Measurements from ENCODE around the gene FKBP10.

FKBP10 gene
- 0 to 0.44 (median 0.17) reads per million in 3 donors for total RNA-seq

- DNase-seq: no peak
These were observed at the start of gene FKBP10 for GRCh38 chr17:41812381-41813151. Gene FKBP10, plus strand, starts transcription at chr17:41813004. Its CDS starts 31 bp downstream, at chr17:41813035.

GRCh38 chr17:41763327-41763726 lies 49.5 kb upstream of the FKBP10 start:
- no peak for DNase-seq
- Histone ChIP-seq H3K4me3 (ENCODE audit: insufficient read depth, low read depth, low read length, poor library complexity, severe bottlenecking) (no peak overlapping the region), H3K27me3 (replicated peaks; ENCODE audit: control insufficient read depth, insufficient read depth, low read length, poor library complexity, severe bottlenecking) (no peaks in the 10 kb centered on the region), H3K9me3 (ENCODE audit: control insufficient read depth, low read length) (no peaks in the 10 kb centered on the region), H3K4me1 (ENCODE audit: control insufficient read depth, insufficient read depth, low read length, poor library complexity, severe bottlenecking) (no peaks in the 10 kb centered on the region), H3K36me3 (ENCODE audit: control insufficient read depth, insufficient read depth, low read length) (no peaks in the 10 kb centered on the region), H3K27ac (ENCODE audit: insufficient read depth, low read length, poor library complexity, severe bottlenecking) (no peak overlapping the region)

More at GRCh38 chr17:41812381-41813151, at the start of gene FKBP10:
- H3K36me3 ChIP-seq (ENCODE audit: control insufficient read depth, insufficient read depth, low read length): no peaks in the 10 kb centered on the region
- H3K4me3 ChIP-seq (ENCODE audit: insufficient read depth, low read depth, low read length, poor library complexity, severe bottlenecking): peak within 1 kb of the TSS; percentile 68
- peaks cover 24% of the 10 kb centered on the region for H3K4me1 ChIP-seq (ENCODE audit: control insufficient read depth, insufficient read depth, low read length, poor library complexity, severe bottlenecking)
- no peaks in the 10 kb centered on the region for H3K27me3 ChIP-seq (replicated peaks; ENCODE audit: control insufficient read depth, insufficient read depth, low read length, poor library complexity, severe bottlenecking)
- no peaks in the 10 kb centered on the region for H3K9me3 ChIP-seq (ENCODE audit: control insufficient read depth, low read length)
- peak within 1 kb of the TSS; percentile 42 for H3K27ac ChIP-seq (ENCODE audit: insufficient read depth, low read length, poor library complexity, severe bottlenecking)

- H3K9me3 ChIP-seq (ENCODE audit: control insufficient read depth, low read length): no peaks in the 10 kb centered on the region
- no peak overlapping the region for H3K4me3 ChIP-seq (ENCODE audit: insufficient read depth, low read depth, low read length, poor library complexity, severe bottlenecking)
- no peaks in the 10 kb centered on the region for H3K36me3 ChIP-seq (ENCODE audit: control insufficient read depth, insufficient read depth, low read length)
- no peaks in the 10 kb centered on the region for H3K4me1 ChIP-seq (ENCODE audit: control insufficient read depth, insufficient read depth, low read length, poor library complexity, severe bottlenecking)
- H3K27me3 ChIP-seq (replicated peaks; ENCODE audit: control insufficient read depth, insufficient read depth, low read length, poor library complexity, severe bottlenecking): no peaks in the 10 kb centered on the region
- no peak for DNase-seq
- no peak overlapping the region for H3K27ac ChIP-seq (ENCODE audit: insufficient read depth, low read length, poor library complexity, severe bottlenecking)
These were observed 46.7 kb upstream of the FKBP10 start for GRCh38 chr17:41766135-41766534.

- Histone ChIP-seq H3K4me1 (ENCODE audit: control insufficient read depth, insufficient read depth, low read length, poor library complexity, severe bottlenecking) (no peaks in the 10 kb centered on the region), H3K27ac (ENCODE audit: insufficient read depth, low read length, poor library complexity, severe bottlenecking) (no peak overlapping the region), H3K36me3 (ENCODE audit: control insufficient read depth, insufficient read depth, low read length) (no peaks in the 10 kb centered on the region), H3K27me3 (replicated peaks; ENCODE audit: control insufficient read depth, insufficient read depth, low read length, poor library complexity, severe bottlenecking) (no peaks in the 10 kb centered on the region), H3K9me3 (ENCODE audit: control insufficient read depth, low read length) (no peaks in the 10 kb centered on the region), H3K4me3 (ENCODE audit: insufficient read depth, low read depth, low read length, poor library complexity, severe bottlenecking) (no peak overlapping the region)
- no peak for DNase-seq
These were observed 45.3 kb upstream of the FKBP10 start for GRCh38 chr17:41767324-41768042.

GRCh38 chr17:41768682-41769288 lies 44.0 kb upstream of the FKBP10 start:
- Histone ChIP-seq H3K4me3 (ENCODE audit: insufficient read depth, low read depth, low read length, poor library complexity, severe bottlenecking) (no peak overlapping the region), H3K27me3 (replicated peaks; ENCODE audit: control insufficient read depth, insufficient read depth, low read length, poor library complexity, severe bottlenecking) (no peaks in the 10 kb centered on the region), H3K27ac (ENCODE audit: insufficient read depth, low read length, poor library complexity, severe bottlenecking) (no peak overlapping the region), H3K4me1 (ENCODE audit: control insufficient read depth, insufficient read depth, low read length, poor library complexity, severe bottlenecking) (no peaks in the 10 kb centered on the region), H3K9me3 (ENCODE audit: control insufficient read depth, low read length) (no peaks in the 10 kb centered on the region), H3K36me3 (ENCODE audit: control insufficient read depth, insufficient read depth, low read length) (no peaks in the 10 kb centered on the region)
- DNase-seq: no peak

GRCh38 chr17:41769346-41769862 lies 43.4 kb upstream of the FKBP10 start:
- Histone ChIP-seq H3K27ac (ENCODE audit: insufficient read depth, low read length, poor library complexity, severe bottlenecking) (no peak overlapping the region), H3K4me3 (ENCODE audit: insufficient read depth, low read depth, low read length, poor library complexity, severe bottlenecking) (no peak overlapping the region), H3K27me3 (replicated peaks; ENCODE audit: control insufficient read depth, insufficient read depth, low read length, poor library complexity, severe bottlenecking) (no peaks in the 10 kb centered on the region), H3K9me3 (ENCODE audit: control insufficient read depth, low read length) (no peaks in the 10 kb centered on the region), H3K36me3 (ENCODE audit: control insufficient read depth, insufficient read depth, low read length) (no peaks in the 10 kb centered on the region), H3K4me1 (ENCODE audit: control insufficient read depth, insufficient read depth, low read length, poor library complexity, severe bottlenecking) (no peaks in the 10 kb centered on the region)
- DNase-seq: no peak

- no peak overlapping the region for H3K27ac ChIP-seq (ENCODE audit: insufficient read depth, low read length, poor library complexity, severe bottlenecking)
- no peaks in the 10 kb centered on the region for H3K36me3 ChIP-seq (ENCODE audit: control insufficient read depth, insufficient read depth, low read length)
- H3K27me3 ChIP-seq (replicated peaks; ENCODE audit: control insufficient read depth, insufficient read depth, low read length, poor library complexity, severe bottlenecking): no peaks in the 10 kb centered on the region
- H3K4me3 ChIP-seq (ENCODE audit: insufficient read depth, low read depth, low read length, poor library complexity, severe bottlenecking): no peak overlapping the region
- DNase-seq: no peak
- H3K4me1 ChIP-seq (ENCODE audit: control insufficient read depth, insufficient read depth, low read length, poor library complexity, severe bottlenecking): no peaks in the 10 kb centered on the region
- H3K9me3 ChIP-seq (ENCODE audit: control insufficient read depth, low read length): no peaks in the 10 kb centered on the region
These were observed 42.8 kb upstream of the FKBP10 start for GRCh38 chr17:41769985-41770384.

- Histone ChIP-seq H3K4me1 (ENCODE audit: control insufficient read depth, insufficient read depth, low read length, poor library complexity, severe bottlenecking) (no peaks in the 10 kb centered on the region), H3K36me3 (ENCODE audit: control insufficient read depth, insufficient read depth, low read length) (no peaks in the 10 kb centered on the region), H3K27ac (ENCODE audit: insufficient read depth, low read length, poor library complexity, severe bottlenecking) (no peak overlapping the region)
These were observed 41.2 kb upstream of the FKBP10 start for GRCh38 chr17:41771389-41772206.

GRCh38 chr17:41772218-41772585 lies 40.6 kb upstream of the FKBP10 start:
- Histone ChIP-seq H3K4me3 (ENCODE audit: insufficient read depth, low read depth, low read length, poor library complexity, severe bottlenecking) (no peak overlapping the region), H3K27ac (ENCODE audit: insufficient read depth, low read length, poor library complexity, severe bottlenecking) (no peak overlapping the region), H3K27me3 (replicated peaks; ENCODE audit: control insufficient read depth, insufficient read depth, low read length, poor library complexity, severe bottlenecking) (no peaks in the 10 kb centered on the region), H3K36me3 (ENCODE audit: control insufficient read depth, insufficient read depth, low read length) (no peaks in the 10 kb centered on the region), H3K4me1 (ENCODE audit: control insufficient read depth, insufficient read depth, low read length, poor library complexity, severe bottlenecking) (no peaks in the 10 kb centered on the region), H3K9me3 (ENCODE audit: control insufficient read depth, low read length) (no peaks in the 10 kb centered on the region)
- DNase-seq: no peak

More at GRCh38 chr17:41771389-41772206, 41.2 kb upstream of the FKBP10 start:
- Histone ChIP-seq H3K9me3 (ENCODE audit: control insufficient read depth, low read length) (no peaks in the 10 kb centered on the region), H3K4me3 (ENCODE audit: insufficient read depth, low read depth, low read length, poor library complexity, severe bottlenecking) (no peak overlapping the region), H3K27me3 (replicated peaks; ENCODE audit: control insufficient read depth, insufficient read depth, low read length, poor library complexity, severe bottlenecking) (no peaks in the 10 kb centered on the region)
- DNase-seq: no peak

Measured in effector memory CD4-positive, alpha-beta T cell (primary cell).